GM21515 (cell line): ENCODE measurements around the gene SPINK13.
"Not testable (repeated sequence)": the region's sequence is repeated elsewhere in the genome, so short reads cannot be mapped to it uniquely, and the experiment has no call there.

Experiments
- ATAC-seq: cut with Tn5 transposase; IDR thresholded peaks from one replicate; pipeline ENCODE4 v1.9.1; 2021; ENCODE audit not compliant: unreplicated experiment

SPINK13 gene

DNA sequence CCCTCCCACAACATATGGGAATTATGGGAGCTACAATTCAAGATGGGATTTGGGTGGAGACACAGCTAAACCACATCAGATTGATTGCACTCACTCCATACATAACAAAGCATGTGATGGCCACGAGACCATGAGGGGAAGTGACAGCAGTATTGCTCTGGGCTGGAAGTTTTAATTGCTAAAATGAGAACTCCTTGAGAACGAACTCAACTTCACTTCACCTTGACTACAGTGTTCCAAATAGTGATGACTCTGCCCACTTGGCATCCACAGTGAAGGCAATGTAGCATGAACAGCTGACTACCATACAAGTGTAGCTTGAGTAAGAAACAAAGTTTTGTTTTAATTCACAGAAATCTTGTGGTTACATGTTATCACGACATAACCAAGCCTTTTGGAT lies 42.9 kb downstream of the SPINK13 start:
- no peak for ATAC-seq

- no peak for ATAC-seq
Measured at GRCh38 chr5:148312153-148312552, 43.6 kb downstream of the SPINK13 start, which contains the start of gene SPINK7. Gene SPINK7 (plus strand): TSS chr5:148312423. CDS start chr5:148312484, 61 bp downstream.

- ATAC-seq, result no peak
Measured at GRCh38 chr5:148314187-148314586, 45.6 kb downstream of the SPINK13 start.

DNA sequence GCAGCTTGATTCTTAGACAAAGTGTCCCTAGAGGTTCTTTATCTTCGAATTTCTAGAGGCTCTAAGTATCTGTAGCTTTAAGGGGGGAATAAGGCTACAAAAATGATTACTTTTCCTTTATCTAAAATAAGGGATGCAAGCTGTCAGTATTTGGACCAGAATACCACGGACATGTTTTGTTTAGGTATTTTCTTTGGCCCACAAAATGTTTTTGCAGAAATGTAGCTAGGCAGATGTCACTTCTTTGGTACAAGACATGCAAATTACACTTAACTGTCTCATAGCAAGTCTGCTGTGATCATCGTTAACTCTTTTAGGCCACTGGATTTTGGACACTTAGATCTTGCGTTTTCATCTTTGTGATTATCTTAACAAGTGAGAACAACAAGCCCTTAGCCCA lies 46.1 kb downstream of the SPINK13 start:
- no peak for ATAC-seq

GRCh38 chr5:148320011-148320963 lies 51.7 kb downstream of the SPINK13 start:
- ATAC-seq, result not testable (repeated sequence)

DNA sequence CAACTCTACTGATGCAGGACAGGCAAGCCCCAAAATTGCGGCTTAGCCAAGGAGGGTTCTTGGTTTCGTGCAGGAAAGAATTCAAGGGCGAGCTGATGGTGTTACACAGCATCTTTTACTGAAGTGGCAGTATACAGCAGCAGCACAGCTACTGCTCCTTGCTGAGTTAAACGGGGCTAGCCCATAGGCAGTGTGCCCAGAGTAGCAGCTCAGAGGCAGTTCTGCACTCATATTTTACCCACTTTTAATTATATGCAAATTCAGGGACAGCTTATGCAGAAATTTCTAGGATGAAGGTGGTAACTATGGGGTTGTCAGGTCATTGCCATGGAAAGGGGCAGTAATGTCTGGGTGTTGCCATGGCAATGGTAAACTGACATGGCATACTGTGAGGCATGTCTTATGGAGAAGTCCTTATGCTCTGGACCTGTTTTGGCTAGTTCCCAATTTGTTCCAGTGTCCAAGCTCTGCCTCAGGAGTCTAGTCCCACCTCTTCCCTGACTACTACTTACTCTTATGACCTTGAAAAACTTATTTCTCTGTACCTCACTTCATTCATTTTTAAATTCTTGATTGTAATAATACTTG lies 64.8 kb downstream of the SPINK13 start:
- no peak for ATAC-seq

DNA sequence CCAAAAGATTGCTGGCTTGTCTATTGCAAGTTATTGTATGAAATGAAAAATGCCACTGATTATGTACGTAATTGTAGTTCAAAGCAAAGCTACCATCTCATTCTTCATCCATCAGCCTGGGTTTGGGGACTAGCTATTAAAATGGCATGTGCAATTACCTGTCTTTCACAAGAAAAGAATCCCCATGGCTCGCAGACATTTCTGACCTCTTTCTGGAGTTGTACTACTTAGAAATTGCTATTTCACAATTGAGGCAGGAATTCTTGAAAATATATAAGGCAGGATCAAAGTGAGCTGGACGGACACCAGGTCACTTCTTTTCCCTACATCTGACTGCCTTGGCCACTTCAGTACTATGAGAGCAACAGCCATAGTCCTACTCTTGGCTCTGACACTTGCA lies 66.7 kb downstream of the SPINK13 start, which contains the start of gene SPINK9:
Gene SPINK9, plus strand, starts transcription at position 301 of the 400 bp plus-strand sequence. Its CDS starts 55 bp downstream, at position 356.
- no peak for ATAC-seq
